Measurements from ENCODE around the gene CSTF3.

CSTF3 gene

DNA sequence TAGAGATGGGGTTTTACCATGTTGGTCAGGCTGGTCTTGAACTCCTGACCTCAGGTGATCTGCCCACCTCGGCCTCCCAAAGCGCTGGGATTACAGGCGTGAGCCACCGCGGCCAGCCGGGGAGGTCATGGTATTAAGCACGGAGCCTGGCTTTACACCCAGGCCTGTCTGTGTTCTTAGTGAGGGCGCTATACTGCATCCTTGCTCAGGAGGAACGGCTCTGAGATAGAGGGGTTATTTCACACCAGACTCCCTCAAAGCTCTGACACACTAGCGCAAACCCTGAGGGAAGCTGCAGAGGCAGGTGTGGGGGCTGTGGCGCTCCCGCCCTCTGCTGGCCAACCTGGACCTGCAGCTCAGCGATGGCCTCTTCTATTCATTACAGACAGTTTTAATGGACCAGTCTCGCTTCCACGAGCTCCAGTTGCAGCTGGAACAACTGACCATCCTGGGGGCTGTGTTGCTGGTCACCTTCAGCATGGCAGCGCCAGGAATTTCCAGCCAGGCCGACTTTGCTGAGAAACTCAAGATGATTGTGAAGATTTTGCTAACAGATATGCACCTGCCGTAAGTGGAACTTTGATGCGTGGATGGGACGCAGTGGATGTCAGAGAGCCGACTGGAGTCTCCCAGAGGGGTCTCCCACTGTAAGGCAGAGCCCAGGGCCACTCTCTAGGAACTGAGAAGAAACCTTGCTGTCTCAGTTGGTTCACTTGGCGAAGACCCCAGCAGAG is 95.7 kb downstream of the CSTF3 start:
- DNase-seq (ENCODE audit: insufficient read length, low spot score) (peak; percentile 45), FAIRE-seq (peak; percentile 90)
- no peak for TF ChIP-seq POU2F2 (IDR thresholded peaks at IDR 0.05; ENCODE audit: low read depth, low read length)
- TF ChIP-seq POLR2A (IDR thresholded peaks at IDR 0.05; ENCODE audit: low read depth, low read length): no peak
- TF ChIP-seq TAF1 (IDR thresholded peaks at IDR 0.05; ENCODE audit: low read depth, low read length): no peak
- TF ChIP-seq PAX5 (IDR thresholded peaks at IDR 0.05; ENCODE audit: insufficient read depth, low read length, severe bottlenecking): no peak
- TF ChIP-seq SPI1 (IDR thresholded peaks at IDR 0.05; ENCODE audit: low read depth, low read length): no peak
- TF ChIP-seq POLR2AphosphoS5 (IDR thresholded peaks at IDR 0.05; ENCODE audit: low read depth, low read length): no peak

DNA sequence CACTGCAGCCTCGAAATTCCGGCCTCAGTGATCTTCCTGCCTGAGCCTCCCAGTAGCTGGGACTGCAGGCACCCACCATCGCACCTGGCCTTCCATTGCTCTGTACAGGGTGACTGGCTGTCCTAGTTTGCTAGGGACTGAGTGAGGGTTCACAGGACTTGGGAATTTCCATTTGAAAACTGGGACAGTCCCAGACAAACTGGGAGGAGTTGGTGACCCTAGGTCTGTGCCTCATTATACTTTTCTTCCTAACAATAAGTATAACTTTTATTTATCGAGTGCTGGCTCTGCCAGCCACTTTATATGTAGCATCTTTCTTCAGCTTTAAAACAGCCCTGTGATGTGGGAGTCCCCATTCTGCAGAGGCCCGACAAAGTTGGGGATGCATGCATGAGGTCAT is 96.4 kb downstream of the CSTF3 start:
- FAIRE-seq: no peak
- TF ChIP-seq PAX5 (IDR thresholded peaks at IDR 0.05; ENCODE audit: insufficient read depth, low read length, severe bottlenecking) (no peak), POU2F2 (IDR thresholded peaks at IDR 0.05; ENCODE audit: low read depth, low read length) (no peak), TAF1 (IDR thresholded peaks at IDR 0.05; ENCODE audit: low read depth, low read length) (no peak), SPI1 (IDR thresholded peaks at IDR 0.05; ENCODE audit: low read depth, low read length) (no peak), POLR2A (IDR thresholded peaks at IDR 0.05; ENCODE audit: low read depth, low read length) (no peak), POLR2AphosphoS5 (IDR thresholded peaks at IDR 0.05; ENCODE audit: low read depth, low read length) (no peak)

DNA sequence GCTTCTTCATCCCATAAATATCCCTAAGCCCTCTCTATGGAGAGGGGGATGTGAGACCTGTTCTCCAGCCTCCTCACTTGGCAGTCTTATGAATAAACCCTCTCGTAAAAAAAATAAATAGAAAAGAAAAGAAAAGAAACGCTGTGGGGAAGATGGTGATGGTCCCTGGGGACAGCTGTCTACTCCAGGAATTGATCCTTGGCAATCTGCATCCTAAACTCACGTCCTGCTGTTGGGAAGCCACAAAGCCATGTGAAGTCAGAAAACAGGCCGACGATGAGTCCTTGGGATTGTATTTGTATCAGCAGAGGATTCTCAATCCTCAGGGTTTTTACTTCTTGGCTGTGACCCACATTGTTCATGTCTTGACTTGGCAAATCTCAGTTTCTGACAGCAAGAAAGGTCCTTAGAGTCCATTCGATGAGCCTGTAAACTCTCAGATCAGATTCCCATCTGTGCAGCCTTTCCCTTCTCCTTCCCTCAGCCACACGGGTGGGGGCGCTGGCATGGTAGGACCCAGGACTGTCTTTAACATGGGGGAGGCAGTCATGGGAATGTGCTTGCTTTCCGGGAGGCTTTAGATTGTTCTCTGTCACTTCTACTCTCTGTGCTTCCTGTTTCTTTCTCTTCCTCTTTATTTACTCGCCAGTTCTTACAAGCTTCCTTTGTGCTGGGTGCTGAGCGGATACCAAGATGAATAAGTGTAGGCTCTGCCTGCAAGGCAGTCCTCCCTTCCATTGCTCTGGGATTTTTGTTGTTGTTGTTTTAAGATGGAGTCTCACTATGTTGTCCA is 97.1 kb downstream of the CSTF3 start:
- no peak for DNase-seq (ENCODE audit: insufficient read length, low spot score)
- no peak for TF ChIP-seq POLR2AphosphoS5 (IDR thresholded peaks at IDR 0.05; ENCODE audit: low read depth, low read length)
- peak; percentile 72 for TF ChIP-seq SPI1 (IDR thresholded peaks at IDR 0.05; ENCODE audit: low read depth, low read length)
- FAIRE-seq: peak; percentile 68

More for the DNA sequence above, 96.4 kb downstream of the CSTF3 start:
- no peak for DNase-seq (ENCODE audit: insufficient read length, low spot score)

DNA sequence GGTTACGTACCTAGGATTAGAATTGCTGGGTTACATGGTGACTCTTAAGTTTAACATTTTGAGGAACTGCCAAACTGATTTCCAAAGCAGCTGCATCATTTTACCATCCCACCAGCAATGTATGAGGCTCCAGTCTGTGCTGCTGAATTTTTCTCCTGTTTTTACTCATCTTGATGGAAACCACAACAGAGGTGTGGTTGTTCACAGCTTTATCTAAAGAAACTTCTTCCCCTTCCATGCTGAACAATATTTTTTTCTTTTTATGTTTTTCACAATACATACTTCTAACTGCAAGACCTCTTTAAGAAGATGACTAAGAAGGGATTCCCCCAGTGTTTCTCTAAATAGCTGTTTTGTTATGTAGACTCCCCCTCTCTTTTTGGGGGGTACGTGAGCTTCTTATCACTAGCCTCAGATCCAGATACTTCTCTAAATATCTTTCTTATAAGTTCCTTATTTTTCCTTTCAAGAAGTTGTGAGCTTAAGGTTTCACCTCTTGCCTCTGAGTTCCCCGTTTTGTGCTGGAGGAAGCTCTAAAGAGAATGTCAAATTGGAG is 97.9 kb downstream of the CSTF3 start:
- FAIRE-seq (peak; percentile 5), DNase-seq (ENCODE audit: insufficient read length, low spot score) (no peak)
- TF ChIP-seq SPI1 (IDR thresholded peaks at IDR 0.05; ENCODE audit: low read depth, low read length) (peak; percentile 90), TAF1 (IDR thresholded peaks at IDR 0.05; ENCODE audit: low read depth, low read length) (no peak)

DNA sequence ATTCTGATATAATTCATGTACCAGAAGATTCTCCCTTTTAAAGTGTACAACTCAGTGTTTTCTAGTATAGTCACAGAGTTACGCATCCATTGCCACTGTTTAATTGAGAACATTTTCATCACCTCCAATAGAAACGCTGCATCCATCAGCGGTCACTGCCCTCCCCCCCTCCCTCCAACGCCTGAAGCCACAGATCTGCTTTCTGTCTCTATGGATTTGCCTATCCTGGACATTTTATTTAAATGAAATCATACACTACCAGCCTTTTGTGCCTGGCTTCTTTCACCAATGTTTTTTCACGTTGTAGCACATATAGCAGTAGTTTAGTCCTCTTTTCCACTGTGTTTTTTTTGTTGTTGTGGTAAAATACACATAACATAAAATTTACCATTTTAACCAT is 99.1 kb downstream of the CSTF3 start:
- DNase-seq (ENCODE audit: insufficient read length, low spot score) (no peak), FAIRE-seq (no peak)
- TF ChIP-seq POU2F2 (IDR thresholded peaks at IDR 0.05; ENCODE audit: low read depth, low read length) (no peak), SPI1 (IDR thresholded peaks at IDR 0.05; ENCODE audit: low read depth, low read length) (no peak), POLR2A (IDR thresholded peaks at IDR 0.05; ENCODE audit: low read depth, low read length) (no peak), POLR2AphosphoS5 (IDR thresholded peaks at IDR 0.05; ENCODE audit: low read depth, low read length) (no peak), PAX5 (IDR thresholded peaks at IDR 0.05; ENCODE audit: insufficient read depth, low read length, severe bottlenecking) (no peak), TAF1 (IDR thresholded peaks at IDR 0.05; ENCODE audit: low read depth, low read length) (no peak)

DNA sequence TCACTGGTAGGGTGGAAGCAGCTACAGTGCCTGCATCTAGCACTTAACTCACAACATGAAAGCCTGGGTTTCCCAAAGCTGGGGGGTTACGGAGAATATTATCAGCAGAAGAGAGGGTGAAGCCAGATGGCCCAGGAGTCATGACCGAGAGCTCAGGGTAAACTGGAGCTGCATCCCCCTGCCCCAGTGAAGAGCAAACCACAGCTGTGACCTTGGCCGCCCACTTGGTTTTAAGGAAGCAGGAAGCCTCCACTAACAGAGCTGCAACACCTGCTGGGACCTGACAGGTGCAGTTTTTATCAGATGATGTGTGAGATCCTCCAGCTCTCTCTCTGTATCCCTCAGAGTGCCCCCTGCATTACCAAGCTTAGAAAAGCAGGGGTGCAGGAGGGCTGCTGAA is 101.0 kb downstream of the CSTF3 start:
- DNase-seq (ENCODE audit: insufficient read length, low spot score) (no peak), FAIRE-seq (no peak)
- no peak for TF ChIP-seq SPI1 (IDR thresholded peaks at IDR 0.05; ENCODE audit: low read depth, low read length)
- no peak for TF ChIP-seq POU2F2 (IDR thresholded peaks at IDR 0.05; ENCODE audit: low read depth, low read length)
- no peak for TF ChIP-seq POLR2AphosphoS5 (IDR thresholded peaks at IDR 0.05; ENCODE audit: low read depth, low read length)
- TF ChIP-seq TAF1 (IDR thresholded peaks at IDR 0.05; ENCODE audit: low read depth, low read length): no peak
- no peak for TF ChIP-seq PAX5 (IDR thresholded peaks at IDR 0.05; ENCODE audit: insufficient read depth, low read length, severe bottlenecking)
- no peak for TF ChIP-seq POLR2A (IDR thresholded peaks at IDR 0.05; ENCODE audit: low read depth, low read length)

DNA sequence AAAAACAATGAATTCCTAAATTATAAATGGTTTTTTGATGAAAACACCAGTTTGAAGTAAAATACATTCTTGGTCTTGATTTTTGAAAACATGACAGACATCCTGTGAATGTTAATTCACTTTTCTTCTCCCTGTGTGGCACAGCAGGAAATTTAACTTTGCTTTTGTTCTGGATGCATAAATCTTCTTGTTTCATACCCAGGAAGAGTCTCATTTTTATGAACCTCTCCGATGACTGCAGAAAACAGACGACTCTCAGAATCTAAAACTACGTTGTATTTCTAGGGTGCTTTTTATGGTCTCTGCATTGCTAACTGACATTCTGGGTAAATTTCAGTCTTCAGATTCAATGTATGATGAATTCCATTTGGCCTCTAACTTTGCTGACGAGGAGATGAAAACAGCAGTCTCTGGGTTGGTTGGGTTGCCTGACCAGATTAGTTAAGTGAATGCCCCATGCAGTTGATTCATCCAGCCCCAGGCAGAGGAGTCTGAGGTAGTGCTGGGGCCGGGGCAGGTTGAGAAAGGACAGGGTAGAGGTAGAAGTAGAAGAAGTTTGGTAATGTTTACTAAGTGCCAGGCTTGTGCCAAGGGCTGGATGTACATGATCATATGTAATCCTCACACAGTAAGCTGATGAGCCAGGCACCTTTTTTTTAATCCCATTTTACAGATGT is 101.8 kb downstream of the CSTF3 start:
- DNase-seq (ENCODE audit: insufficient read length, low spot score) (no peak), FAIRE-seq (no peak)
- TF ChIP-seq TAF1 (IDR thresholded peaks at IDR 0.05; ENCODE audit: low read depth, low read length): no peak
- TF ChIP-seq POLR2A (IDR thresholded peaks at IDR 0.05; ENCODE audit: low read depth, low read length): no peak
- TF ChIP-seq PAX5 (IDR thresholded peaks at IDR 0.05; ENCODE audit: insufficient read depth, low read length, severe bottlenecking): no peak
- no peak for TF ChIP-seq POLR2AphosphoS5 (IDR thresholded peaks at IDR 0.05; ENCODE audit: low read depth, low read length)

DNA sequence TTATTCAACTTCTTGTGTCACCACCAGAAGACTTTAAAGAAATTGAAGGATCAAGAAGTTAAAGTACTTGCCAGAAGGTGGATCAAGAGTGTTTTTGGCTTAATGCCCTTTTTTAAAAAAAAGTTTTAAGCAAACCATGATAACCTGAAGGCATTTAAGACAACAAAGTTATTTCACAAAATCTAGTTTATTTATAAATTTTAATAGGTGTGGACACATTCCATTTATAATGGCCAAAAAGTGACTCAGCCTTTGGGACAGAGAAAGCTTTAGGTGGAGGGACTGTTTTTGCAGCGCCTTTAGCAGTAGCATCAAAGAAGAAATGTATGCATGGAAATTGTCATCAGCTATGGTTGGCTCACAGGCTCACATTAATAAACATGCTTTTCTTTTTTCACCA is 104.0 kb downstream of the CSTF3 start:
- DNase-seq (ENCODE audit: insufficient read length, low spot score) (no peak), FAIRE-seq (no peak)

DNA sequence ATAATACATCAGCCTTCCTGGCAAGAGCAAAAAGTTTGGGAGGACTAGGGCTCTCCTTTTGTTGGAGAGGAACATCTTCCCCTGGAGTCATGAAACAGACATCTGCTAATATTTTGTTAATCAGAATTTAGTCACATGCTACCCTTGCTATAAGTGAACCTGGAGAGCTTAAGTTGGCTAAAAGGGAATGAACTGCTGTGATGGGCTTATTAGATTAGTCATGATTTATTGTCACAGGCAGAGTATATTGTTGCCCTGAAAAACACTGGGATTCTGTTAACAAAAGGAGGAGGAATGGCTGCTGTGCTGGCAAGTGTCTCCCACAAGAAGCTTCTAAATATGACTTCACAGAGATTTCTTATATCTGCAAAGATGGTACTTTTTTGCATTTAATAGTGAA is 105.9 kb downstream of the CSTF3 start:
- no peak for FAIRE-seq
- TF ChIP-seq SPI1 (IDR thresholded peaks at IDR 0.05; ENCODE audit: low read depth, low read length) (no peak), POLR2AphosphoS5 (IDR thresholded peaks at IDR 0.05; ENCODE audit: low read depth, low read length) (no peak), POLR2A (IDR thresholded peaks at IDR 0.05; ENCODE audit: low read depth, low read length) (no peak), POU2F2 (IDR thresholded peaks at IDR 0.05; ENCODE audit: low read depth, low read length) (no peak), TAF1 (IDR thresholded peaks at IDR 0.05; ENCODE audit: low read depth, low read length) (no peak)
- no peak for DNase-seq (ENCODE audit: insufficient read length, low spot score)

More for the DNA sequence above, 104.0 kb downstream of the CSTF3 start:
- TF ChIP-seq TAF1 (IDR thresholded peaks at IDR 0.05; ENCODE audit: low read depth, low read length) (no peak), POU2F2 (IDR thresholded peaks at IDR 0.05; ENCODE audit: low read depth, low read length) (no peak), SPI1 (IDR thresholded peaks at IDR 0.05; ENCODE audit: low read depth, low read length) (no peak), PAX5 (IDR thresholded peaks at IDR 0.05; ENCODE audit: insufficient read depth, low read length, severe bottlenecking) (no peak), POLR2A (IDR thresholded peaks at IDR 0.05; ENCODE audit: low read depth, low read length) (no peak), POLR2AphosphoS5 (IDR thresholded peaks at IDR 0.05; ENCODE audit: low read depth, low read length) (no peak)
